ENCODE data around the gene PRSS50.

DNA sequence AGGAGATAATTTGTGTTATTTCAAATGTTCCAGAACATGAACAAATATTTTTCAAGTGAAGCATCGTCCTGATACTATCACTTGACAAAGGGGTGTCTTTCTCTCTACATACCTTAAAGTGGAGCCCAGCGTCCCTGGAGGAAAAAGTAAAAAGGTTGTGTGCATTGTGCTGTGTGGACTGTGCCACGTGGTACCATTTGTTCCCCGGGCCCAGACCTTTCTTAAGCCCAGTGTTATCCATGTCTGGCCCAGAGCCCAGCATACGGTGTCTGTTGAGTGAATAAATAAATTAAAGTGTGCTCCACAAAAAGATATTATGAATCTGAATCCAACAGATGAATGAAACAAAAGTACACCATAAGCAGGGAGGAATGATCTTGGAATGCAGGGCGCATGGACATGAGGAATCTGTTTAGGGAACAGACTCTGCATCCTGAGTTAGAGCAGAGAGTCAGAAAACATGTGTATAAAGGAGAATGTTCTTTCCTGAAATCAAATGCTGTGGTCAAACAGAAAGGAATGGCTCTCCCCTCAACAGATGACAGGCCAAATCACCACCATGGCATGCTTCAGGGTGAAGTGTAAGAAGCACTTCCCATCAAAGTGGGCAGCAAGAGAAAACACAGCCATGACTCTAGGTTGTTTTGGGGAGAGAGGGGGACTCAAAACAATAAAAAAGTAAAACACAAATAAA is 8.1 kb upstream of the PRSS50 start:
- TF ChIP-seq, protein P1, sequence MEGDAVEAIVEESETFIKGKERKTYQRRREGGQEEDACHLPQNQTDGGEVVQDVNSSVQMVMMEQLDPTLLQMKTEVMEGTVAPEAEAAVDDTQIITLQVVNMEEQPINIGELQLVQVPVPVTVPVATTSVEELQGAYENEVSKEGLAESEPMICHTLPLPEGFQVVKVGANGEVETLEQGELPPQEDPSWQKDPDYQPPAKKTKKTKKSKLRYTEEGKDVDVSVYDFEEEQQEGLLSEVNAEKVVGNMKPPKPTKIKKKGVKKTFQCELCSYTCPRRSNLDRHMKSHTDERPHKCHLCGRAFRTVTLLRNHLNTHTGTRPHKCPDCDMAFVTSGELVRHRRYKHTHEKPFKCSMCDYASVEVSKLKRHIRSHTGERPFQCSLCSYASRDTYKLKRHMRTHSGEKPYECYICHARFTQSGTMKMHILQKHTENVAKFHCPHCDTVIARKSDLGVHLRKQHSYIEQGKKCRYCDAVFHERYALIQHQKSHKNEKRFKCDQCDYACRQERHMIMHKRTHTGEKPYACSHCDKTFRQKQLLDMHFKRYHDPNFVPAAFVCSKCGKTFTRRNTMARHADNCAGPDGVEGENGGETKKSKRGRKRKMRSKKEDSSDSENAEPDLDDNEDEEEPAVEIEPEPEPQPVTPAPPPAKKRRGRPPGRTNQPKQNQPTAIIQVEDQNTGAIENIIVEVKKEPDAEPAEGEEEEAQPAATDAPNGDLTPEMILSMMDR (IDR thresholded peaks at IDR 0.05): no peak
- TF ChIP-seq POLR2AphosphoS5 (IDR thresholded peaks at IDR 0.05) (no peak), POLR2A (IDR thresholded peaks at IDR 0.05) (no peak)

All from sigmoid colon (tissue), 4 donors.